GM19239 (cell line): Measurements from ENCODE around the gene FHIT.
A peak's percentile ranks its signal among the peaks of the same experiment; 100 is the strongest.
"Not testable (repeated sequence)": the region's sequence is repeated elsewhere in the genome, so short reads cannot be mapped to it uniquely, and the experiment has no call there.

ENCODE experiments used
- DNase-seq: peaks from one replicate; pipeline ENCODE4 v3.0.0; 2011; ENCODE audit warnings: low spot score; ENCODE audit not compliant: insufficient read length
- FAIRE-seq: peaks from 2 replicates; lab custom pipeline; 2011; peaks lifted over from hg19 to GRCh38; lab: Jason Lieb, UNC

Gene FHIT

DNA sequence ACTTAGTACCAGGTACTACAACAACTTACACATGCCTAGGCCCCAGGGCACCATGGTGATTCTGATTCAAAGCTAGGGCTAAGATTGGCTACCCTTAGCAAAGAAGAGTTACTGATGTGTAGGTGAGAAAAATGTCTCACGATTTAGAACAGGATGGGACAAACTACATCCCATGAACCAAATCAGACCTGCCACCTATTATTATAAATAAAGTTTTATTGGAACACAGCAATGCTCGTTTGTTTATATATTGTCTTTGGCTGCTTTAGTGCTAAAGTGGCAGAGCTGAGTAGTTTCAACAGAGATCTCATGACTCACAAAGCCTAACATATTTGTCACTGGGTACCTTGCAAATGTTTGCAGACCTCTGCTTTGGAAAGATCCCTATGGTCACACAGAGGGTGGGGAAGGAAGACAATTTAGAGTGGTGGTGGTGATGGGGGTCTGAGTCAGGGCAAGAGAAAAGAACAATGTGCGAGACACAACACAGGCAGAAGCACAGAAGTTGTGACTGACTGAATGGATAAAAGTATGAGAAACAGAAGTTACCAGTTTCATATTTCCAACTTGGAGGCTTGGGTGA, 1430.8 kb downstream of the FHIT start:
- DNase-seq = no peak
- no peak for FAIRE-seq

- DNase-seq (no peak), FAIRE-seq (no peak)
Observed at GRCh38 chr3:59818919-59819300, 1432.3 kb downstream of the FHIT start.

GRCh38 chr3:59818033-59818918, 1433.0 kb downstream of the FHIT start:
- FAIRE-seq (no peak), DNase-seq (no peak)

GRCh38 chr3:59817511-59817910, 1433.7 kb downstream of the FHIT start:
- no peak for DNase-seq
- no peak for FAIRE-seq

GRCh38 chr3:59816312-59816711, 1434.9 kb downstream of the FHIT start:
- DNase-seq (no peak), FAIRE-seq (no peak)

DNA sequence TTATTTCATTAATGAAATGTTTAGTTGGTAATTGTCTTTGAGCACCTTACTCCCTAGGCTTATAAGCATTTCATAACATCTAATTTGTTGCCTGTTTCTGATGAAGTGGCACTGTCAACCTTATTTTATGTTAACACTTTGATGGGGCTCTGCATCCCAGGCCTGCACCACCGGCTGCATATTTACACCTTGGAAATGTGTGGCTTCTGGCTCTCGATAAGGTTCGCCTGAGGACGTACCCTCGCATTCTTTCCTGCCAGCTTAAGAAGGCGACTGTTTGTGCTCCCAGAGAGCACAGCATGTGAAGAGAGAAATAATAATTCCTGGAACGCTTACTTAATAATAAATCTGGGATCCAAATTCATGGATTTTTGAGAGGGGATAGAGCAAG, 1438.1 kb downstream of the FHIT start:
- FAIRE-seq (no peak), DNase-seq (no peak)

GRCh38 chr3:59812237-59813147, 1438.8 kb downstream of the FHIT start:
- DNase-seq (no peak), FAIRE-seq (no peak)

DNA sequence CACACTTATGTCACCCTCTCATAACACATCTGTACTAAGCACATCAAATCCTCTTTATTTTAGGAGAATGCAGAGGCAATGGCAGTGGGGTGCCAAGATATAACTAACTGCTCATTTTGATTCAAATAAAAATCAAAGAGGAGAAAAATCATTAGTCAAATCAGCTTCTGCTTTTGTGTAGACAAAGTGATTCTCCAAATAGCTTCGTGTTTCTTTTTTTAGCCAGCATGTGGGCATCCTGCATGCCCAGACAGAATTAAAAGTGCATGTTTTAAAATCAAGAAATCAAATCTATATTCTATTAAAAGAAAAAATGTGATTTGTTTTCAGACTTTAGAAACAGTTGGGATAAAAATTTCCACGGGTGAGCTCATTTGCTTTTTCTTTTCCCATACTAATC, 1440.1 kb downstream of the FHIT start:
- no peak for FAIRE-seq
- DNase-seq = no peak

GRCh38 chr3:59810606-59811005, 1440.6 kb downstream of the FHIT start:
- DNase-seq (no peak), FAIRE-seq (no peak)

DNA sequence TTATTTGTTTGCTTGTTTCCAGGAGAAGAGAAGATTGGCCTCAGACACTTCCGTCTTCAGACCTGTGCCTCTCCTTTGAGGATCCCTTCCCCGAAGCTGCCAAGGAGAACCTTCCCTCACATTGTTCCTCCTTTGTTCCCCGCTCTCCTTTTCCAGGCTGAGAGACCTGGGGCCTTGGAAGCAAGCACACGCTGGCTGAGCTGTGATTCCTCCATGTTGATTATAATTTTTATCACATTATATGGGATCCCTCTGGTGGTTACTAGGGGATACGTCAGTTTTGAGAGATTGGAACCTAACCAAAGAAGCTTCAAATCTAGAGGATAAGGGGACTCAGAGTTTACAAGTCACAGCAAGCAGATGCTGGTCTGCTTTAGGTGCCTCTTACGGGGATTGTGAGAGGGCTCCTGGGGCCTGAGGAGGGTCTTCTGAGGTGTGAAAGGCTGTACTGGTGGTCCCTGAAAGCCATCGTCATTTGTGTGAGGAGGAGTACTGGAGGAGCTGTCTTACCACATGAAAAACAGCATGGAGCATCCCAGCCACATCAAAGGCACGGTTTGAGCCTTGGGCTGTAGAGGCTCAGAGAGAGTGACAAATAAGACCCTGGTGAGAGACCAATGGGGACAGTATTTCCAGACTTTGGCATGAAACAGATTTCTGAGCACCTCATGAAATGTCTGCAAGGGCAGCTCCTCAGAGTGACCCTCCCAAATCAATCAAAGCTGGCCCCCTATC, 1441.4 kb downstream of the FHIT start:
- DNase-seq (peak; percentile 6), FAIRE-seq (no peak)

DNA sequence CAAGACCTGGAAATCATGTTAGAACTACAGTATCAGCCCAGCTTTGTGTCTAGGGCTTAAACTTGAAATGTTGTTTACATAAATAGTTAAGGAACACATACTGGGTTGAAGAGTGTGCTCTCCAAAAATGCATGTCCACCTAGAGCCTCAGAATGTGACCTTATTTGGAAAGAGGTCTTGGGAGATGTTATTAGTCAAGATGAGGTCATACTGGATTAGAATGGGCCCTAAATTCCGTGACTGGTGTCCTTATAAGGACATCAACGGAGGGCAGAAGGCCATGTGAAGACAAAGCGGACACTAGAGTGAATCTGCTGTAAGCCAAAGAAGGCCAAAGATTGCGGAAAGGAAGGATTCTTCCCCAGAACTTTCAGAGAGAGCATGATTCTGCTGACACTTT, 1442.2 kb downstream of the FHIT start:
- DNase-seq = no peak
- FAIRE-seq = no peak

- FAIRE-seq = no peak
- DNase-seq = no peak
Observed at GRCh38 chr3:59808446-59808845, 1442.8 kb downstream of the FHIT start.

- no peak for DNase-seq
- no peak for FAIRE-seq
Observed at GRCh38 chr3:59803268-59803667, 1448.0 kb downstream of the FHIT start.

DNA sequence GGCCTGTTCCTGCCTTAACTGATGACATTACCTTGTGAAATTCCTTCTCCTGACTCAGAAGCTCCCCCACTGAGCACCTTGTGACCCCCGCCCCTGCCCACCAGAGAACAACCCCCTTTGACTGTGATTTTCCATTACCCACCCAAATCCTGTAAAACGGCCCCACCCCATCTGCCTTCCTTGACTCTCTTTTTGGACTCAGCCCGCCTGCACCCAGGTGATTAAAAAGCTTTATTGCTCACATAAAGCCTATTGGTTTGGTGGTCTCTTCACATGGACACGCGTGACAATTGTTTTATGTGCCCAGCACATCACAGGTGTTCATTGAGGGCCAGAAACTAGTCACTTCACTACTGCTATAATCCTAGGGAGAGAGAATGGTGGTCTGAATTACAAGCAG, 1448.8 kb downstream of the FHIT start:
- FAIRE-seq = not testable (repeated sequence)

GRCh38 chr3:59802045-59802444, 1449.2 kb downstream of the FHIT start:
- no peak for FAIRE-seq

More for the DNA sequence above, 1448.8 kb downstream of the FHIT start:
- DNase-seq = not testable (repeated sequence)

DNA sequence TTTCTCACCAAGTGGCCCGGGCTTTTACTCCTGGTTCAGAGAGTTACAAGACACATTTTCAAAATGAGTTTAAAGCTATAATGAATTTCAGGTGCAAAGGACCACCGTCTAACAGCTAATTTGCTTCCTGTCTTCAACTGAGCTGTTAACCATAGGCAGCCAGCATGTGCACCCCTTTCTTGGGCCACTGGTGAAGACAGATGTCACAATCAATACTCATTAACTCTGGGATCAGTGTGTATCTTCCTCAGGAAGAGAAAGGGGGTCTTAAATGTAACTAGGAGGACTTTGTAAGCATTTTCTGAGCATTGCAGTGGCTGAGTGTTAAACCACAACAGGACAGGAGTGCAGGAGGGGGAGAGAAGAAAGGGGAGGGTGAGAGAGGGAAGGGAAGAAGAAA, 1450.8 kb downstream of the FHIT start:
- no peak for FAIRE-seq

More at GRCh38 chr3:59802045-59802444, 1449.2 kb downstream of the FHIT start:
- no peak for DNase-seq

DNA sequence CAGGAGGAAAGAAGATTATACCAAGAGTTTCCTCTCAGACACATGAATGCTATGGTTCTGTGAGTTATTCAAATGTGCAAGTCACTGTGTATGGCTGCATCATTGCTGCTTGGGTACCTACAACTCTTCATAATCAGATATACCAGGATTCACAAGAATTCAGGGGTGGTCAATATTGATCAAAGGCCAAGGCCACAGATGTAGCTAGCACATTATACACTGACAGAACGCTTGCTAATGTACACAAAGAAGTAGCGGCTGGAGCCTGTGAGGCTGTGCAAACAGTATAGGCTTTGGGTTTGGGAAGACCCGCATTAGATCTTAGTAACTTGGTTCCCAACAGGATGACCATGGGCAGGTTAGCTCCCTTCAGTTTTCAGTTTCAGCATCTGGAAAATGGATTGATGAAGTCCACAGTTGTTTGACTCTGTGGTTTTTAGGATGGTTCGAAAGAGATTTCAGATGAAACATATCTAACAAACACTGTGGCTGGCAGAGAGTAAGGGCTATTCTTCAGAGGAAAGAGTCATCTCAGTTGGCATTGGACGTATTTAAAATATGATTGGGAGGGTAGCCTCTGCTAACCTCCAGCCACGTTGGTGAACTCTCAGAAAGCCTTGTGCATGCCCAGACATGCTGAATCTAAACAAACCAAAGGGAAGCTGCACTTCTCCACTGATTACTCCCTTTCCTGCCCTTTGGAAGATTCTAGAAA, 1452.7 kb downstream of the FHIT start:
- DNase-seq (no peak), FAIRE-seq (no peak)

More for the DNA sequence above, 1450.8 kb downstream of the FHIT start:
- DNase-seq = no peak

- no peak for FAIRE-seq
- no peak for DNase-seq
Observed at GRCh38 chr3:59797533-59797932, 1453.7 kb downstream of the FHIT start.

- no peak for FAIRE-seq
Observed at GRCh38 chr3:59796456-59796855, 1454.8 kb downstream of the FHIT start.

More at GRCh38 chr3:59796456-59796855, 1454.8 kb downstream of the FHIT start:
- no peak for DNase-seq
